MCF 10A (cell line): ENCODE data around the gene ADRA2A. TPM values are rescaled to one million over a fixed set of nuclear protein-coding genes. Genes with fewer than 3 reads are reported as not detected.

Experiments
- BruUV-seq: library from RNA; stranded (reverse); fragments of 400-500 nt; replicated peaks from 2 replicates; lab custom pipeline; 2021; lab: Mats Ljungman, UMichigan
- CTCF ChIA-PET: fragments of 300-600 bp; sonication (Branson Sonifier 250); formaldehyde crosslinking; extraction: SDS; loops from one replicate; lab custom pipeline; 2021; ENCODE audit warnings: antibody characterized with exemption, inconsistent platforms; lab: Yijun Ruan, JAX
- POLR2A ChIA-PET: fragments of 300-600, 350-650 bp; sonication (Branson Sonifier 250); formaldehyde crosslinking; extraction: SDS; loops from one replicate; lab custom pipeline; 2020; ENCODE audit warnings: antibody characterized with exemption, inconsistent platforms; lab: Yijun Ruan, JAX
- DNase-seq: peaks from one replicate; pipeline ENCODE4 v3.0.0-alpha.2; 2018; ENCODE audit not compliant: unreplicated experiment
- H3K27ac Mint-ChIP-seq: one replicate; pipeline ENCODE4 v1.8.0; 2022; ENCODE audit warnings: mild to moderate bottlenecking, low read depth, mixed read lengths; ENCODE audit not compliant: unreplicated experiment
- H3K27me3 Mint-ChIP-seq: one replicate; pipeline ENCODE4 v1.8.0; 2022; ENCODE audit warnings: mixed read lengths; ENCODE audit not compliant: insufficient read depth, unreplicated experiment
- H3K36me3 Mint-ChIP-seq: one replicate; pipeline ENCODE4 v1.8.0; 2022; ENCODE audit warnings: mild to moderate bottlenecking, moderate library complexity, mixed read lengths; ENCODE audit not compliant: insufficient read depth, unreplicated experiment
- H3K4me1 Mint-ChIP-seq: one replicate; pipeline ENCODE4 v1.8.0; 2022; ENCODE audit warnings: mixed read lengths; ENCODE audit not compliant: insufficient read depth, unreplicated experiment
- H3K4me3 Mint-ChIP-seq: one replicate; pipeline ENCODE4 v1.8.0; 2022; ENCODE audit warnings: mild to moderate bottlenecking, moderate library complexity, mixed read lengths; ENCODE audit not compliant: unreplicated experiment
- H3K9me3 Mint-ChIP-seq: one replicate; pipeline ENCODE4 v1.8.0; 2022; ENCODE audit warnings: mixed read lengths; ENCODE audit not compliant: unreplicated experiment
- CTCF ChIP-seq: fragments of 200-600 bp; IDR thresholded peaks from one replicate; pipeline ENCODE4 v1.8.0; 2022; ENCODE audit warnings: antibody characterized with exemption, mild to moderate bottlenecking; ENCODE audit not compliant: unreplicated experiment
- intact Hi-C: fragments of 100-400 bp; cut with micrococcal nuclease; formaldehyde crosslinking; loops from 2 replicates; pipeline ENCODE4 v1.14.1; 2022
- total RNA-seq: library from RNA; stranded (reverse); gene quantifications from 2 replicates; pipeline ENCODE4 v1.2.3, GENCODE V29; 2022

Gene ADRA2A
- total RNA-seq, 1 experiment from 2014 or later, result not detected

DNA sequence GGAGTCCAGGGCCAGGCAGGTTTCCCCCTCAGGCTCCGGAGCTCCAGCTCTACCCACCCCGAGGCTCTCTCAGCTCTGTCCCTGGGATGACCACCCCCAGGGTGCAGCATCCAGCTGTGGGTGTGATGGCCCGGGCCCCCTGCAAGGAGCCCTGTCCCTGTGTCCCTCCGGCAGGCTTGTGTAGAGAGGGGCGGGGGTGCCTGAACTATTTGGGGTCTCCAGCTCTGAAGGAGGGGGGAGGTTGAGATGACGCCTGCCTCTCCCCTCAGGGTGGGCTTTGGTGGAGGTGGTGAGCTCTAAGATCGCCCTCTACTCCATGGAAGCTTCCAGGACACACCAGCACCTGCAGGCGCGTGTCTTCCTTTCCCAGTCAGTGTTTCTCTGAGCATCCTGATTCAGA, 39.4 kb downstream of the ADRA2A start:
- no peak overlapping the region for H3K27ac Mint-ChIP-seq
- DNase-seq, result no peak
- BruUV-seq, result no TSS peak
- no peak for TF ChIP-seq CTCF
- H3K4me1 Mint-ChIP-seq, result peaks cover 10% of the 10 kb centered on the region
- peaks cover 17% of the 10 kb centered on the region for H3K27me3 Mint-ChIP-seq
- H3K4me3 Mint-ChIP-seq, result no peak overlapping the region
- CTCF ChIA-PET, result interaction anchor here (0.6 kb wide), 1 partner anchor 74 kb away, joined by 3 read pairs; no protein-coding TSS in a partner anchor
- no peaks in the 10 kb centered on the region for H3K9me3 Mint-ChIP-seq
- intact Hi-C loops, result no loop called here
- POLR2A ChIA-PET, result no interaction called here
- no peaks in the 10 kb centered on the region for H3K36me3 Mint-ChIP-seq

GRCh38 chr10:111116762-111117445, 40.1 kb downstream of the ADRA2A start:
- H3K27me3 Mint-ChIP-seq, result peaks cover 23% of the 10 kb centered on the region
- ChIA-PET CTCF (interaction anchor here (0.9 kb wide), 1 partner anchor 122 kb away, joined by 4 read pairs; no protein-coding TSS in a partner anchor), POLR2A (no interaction called here)
- DNase-seq, result no peak
- no peak overlapping the region for H3K27ac Mint-ChIP-seq
- H3K4me1 Mint-ChIP-seq, result peaks cover 10% of the 10 kb centered on the region
- TF ChIP-seq CTCF, result no peak
- H3K4me3 Mint-ChIP-seq, result no peak overlapping the region
- no peaks in the 10 kb centered on the region for H3K9me3 Mint-ChIP-seq
- intact Hi-C loops, result no loop called here
- H3K36me3 Mint-ChIP-seq, result no peaks in the 10 kb centered on the region
- BruUV-seq, result no TSS peak

DNA sequence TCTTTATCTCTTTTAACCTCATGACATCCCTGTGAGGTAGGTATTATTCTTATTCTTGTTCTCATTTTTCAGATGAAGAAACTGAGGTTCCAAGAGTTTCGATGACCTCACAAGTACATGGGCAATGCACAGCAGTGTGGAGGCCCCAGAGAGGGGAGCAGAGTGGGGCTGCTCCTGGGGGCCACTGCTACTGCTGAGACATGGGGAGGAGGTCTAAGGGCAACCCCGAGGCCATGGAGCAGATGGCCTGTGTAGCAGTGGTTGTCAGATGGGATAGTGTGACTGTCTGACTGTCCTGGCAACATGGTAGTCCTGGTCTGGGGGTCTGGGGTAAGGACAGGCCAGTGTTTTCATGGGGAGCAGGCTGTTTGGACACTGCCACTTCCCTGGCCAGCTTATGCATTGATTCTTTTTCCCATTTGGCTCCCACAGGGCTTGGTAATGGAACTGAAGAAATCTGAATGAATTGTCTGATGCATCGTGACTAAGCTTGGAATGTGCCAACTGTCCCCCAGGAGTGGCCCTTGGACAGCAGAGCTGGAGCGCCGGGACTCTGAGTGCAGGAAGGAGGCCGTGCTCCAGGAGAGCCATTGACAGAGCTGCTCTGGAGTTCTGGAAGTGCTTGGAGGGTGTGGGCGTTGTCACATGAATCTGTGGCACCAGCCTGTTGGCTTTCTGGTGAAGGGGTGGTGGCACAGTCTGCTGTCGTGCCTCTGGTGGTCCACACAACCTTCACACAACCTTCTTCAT, 40.9 kb downstream of the ADRA2A start:
- no peak overlapping the region for H3K27ac Mint-ChIP-seq
- peaks cover 10% of the 10 kb centered on the region for H3K4me1 Mint-ChIP-seq
- no peak overlapping the region for H3K4me3 Mint-ChIP-seq
- POLR2A ChIA-PET, result no interaction called here
- intact Hi-C loops, result no loop called here
- H3K36me3 Mint-ChIP-seq, result no peaks in the 10 kb centered on the region
- no peaks in the 10 kb centered on the region for H3K9me3 Mint-ChIP-seq
- TF ChIP-seq CTCF, result no peak
- CTCF ChIA-PET, result interaction anchor here (0.9 to 1.2 kb wide), 2 partner anchors 121 to 1019 kb away, joined by 3 to 4 read pairs; no protein-coding TSS in a partner anchor
- BruUV-seq, result no TSS peak
- DNase-seq, result no peak
- peaks cover 31% of the 10 kb centered on the region for H3K27me3 Mint-ChIP-seq

DNA sequence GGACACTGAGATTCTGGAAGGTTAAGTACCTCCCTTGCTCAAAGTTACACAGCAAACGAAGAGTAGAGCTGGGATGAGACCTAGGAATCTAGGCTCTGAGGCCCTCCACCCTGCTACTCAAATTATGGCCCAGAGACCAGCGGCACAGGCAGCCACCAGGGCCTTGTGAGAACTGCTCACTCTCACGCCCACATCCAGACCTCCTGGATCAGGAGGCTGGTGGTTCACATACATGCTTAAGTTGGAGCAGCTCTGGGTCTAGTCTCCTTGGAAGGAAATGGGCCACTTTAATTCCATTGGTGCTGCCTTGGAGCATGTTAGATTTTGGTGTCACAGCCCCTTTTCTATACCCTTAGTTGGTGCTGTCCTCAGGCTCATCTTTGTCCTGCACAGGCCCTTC, 41.9 kb downstream of the ADRA2A start:
- intact Hi-C loops, result no loop called here
- DNase-seq, result no peak
- no peaks in the 10 kb centered on the region for H3K9me3 Mint-ChIP-seq
- H3K36me3 Mint-ChIP-seq, result no peaks in the 10 kb centered on the region
- no TSS peak for BruUV-seq
- H3K27me3 Mint-ChIP-seq, result peaks cover 31% of the 10 kb centered on the region
- H3K27ac Mint-ChIP-seq, result no peak overlapping the region
- TF ChIP-seq CTCF, result no peak
- peaks cover 10% of the 10 kb centered on the region for H3K4me1 Mint-ChIP-seq
- no peak overlapping the region for H3K4me3 Mint-ChIP-seq
- POLR2A ChIA-PET, result no interaction called here
- CTCF ChIA-PET, result interaction anchor here (0.5 to 1.2 kb wide), 2 partner anchors 1018 to 1868 kb away, joined by 3 to 4 read pairs; no protein-coding TSS in a partner anchor
